Putamen (tissue), 1 donor: ENCODE results near the gene THRB.

ENCODE experiments used
- DNase-seq: peaks from one replicate; pipeline ENCODE4 v3.0.0-alpha.2; 2016; ENCODE audit warnings: low spot score

Gene THRB

DNA sequence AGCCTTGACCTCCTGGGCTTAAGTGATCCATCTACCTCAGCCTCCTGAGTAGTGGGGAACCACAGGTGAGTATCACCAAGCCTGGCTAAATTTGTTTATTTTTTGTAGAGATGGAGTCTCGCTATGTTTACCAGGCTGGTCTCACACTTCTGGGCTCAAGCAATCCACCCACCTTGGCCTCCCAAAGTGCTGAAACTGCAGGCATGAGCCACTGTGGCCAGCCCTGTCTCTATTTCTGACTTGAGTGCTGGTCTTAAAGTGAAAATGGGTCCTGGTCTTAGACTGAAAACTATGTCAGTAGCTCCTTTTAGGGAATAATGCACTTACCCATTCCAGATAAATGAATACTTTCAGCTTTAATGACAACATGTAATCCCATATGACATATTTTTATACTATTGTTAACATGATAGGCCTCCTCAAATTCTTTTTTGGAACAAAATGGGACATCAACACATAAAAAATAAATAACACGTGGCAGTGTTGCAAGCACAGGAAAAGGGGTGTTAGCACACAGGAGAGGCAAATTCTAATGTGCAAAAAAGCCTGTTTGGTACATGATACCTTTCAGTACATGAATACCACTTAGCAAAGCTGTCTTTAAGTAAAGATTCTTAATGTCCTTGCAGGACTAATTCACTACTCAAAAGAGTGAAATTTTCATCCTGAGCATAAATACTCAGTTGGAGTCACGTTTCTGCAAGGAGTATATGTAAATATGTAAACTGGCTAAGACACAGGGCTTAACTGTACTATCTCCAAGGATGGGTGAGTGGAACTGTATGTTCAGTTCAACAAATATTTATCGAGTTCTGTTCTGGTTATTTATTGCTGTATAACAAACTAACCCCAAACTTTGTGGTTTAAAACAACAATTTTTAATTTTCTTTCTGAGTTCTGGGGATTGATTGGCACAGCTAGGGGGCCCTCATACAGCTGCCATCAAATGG, 354.9 kb downstream of the THRB start:
- no peak for DNase-seq

DNA sequence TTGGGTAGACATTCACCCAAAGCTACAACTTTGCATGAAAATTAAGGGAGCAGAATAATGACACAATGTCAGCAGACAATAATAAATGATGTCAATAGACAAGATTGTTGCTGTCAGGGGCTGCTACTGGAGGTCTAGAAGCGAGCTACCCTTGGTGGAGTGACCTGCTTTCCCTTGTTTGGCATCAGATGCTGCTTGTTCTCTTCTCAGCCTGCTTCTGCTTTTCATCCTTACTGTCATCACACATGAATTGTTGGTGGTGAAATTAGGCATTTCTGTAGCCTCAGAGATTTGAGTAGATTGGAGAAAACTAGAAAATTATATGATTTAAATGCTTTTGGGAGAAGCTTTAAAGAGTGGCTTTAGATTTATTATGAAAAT, 355.8 kb downstream of the THRB start:
- no peak for DNase-seq

DNA sequence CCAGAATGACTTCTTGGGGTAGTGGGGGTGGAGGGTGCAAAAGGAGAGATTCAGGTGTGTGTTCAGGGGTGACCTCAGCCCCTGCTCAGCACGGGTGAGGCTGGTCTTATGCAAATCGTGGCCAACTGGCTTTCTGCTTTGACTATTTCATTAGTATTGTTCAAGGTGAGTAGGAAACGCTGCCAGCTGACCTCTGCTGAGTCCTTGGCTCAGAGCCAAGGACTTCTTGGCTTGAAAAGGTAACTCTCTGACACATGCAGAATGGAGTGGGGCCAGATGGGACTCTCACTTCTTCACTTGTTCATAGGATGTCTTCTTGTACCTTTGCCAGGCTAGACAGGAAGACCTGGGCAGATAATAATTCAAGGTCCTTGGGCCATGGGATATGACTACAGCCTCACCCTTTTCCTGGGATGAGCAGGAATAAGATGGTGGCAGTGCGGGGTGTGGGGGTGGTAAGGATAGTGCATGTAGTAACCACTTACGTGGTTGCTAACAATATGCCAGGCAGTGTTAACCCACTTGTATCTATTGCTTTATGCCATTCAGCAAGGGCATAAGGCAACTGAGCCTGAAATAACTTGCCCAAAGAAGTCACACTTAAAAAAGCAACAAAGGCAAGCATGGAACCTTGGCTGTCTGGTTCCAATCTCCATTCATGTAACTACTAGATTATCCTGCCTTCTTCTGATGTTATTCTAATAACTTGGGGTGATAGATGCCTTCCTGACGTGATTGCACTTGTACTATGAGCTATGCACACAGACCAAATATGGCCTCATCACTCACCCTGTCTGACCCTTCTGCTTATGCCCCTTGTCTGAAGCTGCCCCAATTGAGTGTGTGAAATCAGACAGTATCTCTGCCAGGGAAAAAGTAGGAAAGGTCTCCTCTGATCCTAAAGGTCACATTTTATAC, 356.4 kb downstream of the THRB start:
- DNase-seq: no peak

- DNase-seq: no peak
Measured at GRCh38 chr3:24137334-24137733, 357.3 kb downstream of the THRB start.

DNA sequence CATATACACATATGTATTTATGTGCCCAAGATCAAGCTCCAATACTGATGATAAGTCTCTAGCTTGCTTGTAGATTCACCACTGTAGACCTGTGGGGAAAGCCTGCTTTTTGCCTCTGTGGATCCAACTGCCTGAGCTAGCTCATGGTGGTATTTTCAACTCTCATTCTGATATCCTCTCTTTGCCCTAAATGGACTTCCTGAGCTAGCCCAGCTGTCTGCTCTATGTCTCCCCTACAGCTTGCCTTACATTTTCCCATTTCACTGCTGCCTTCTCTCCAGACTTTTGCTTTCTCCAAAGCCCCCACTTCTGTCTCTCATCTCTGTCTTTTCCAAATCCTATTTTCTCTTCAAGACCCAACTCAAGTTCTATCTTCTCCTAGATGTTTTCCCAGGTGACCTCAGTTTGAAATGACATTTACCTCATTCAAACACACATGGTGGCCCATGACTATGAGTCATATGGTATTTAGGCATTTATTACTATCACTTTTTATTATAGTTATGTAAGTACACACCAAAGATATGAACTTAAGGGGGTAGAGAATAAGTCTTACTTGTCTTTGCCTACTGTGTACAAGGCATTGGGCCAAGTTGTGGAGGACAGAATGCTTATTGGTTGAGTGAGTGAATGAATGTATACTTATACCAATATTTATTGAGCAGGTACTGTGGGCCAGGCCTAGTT, 357.9 kb downstream of the THRB start:
- no peak for DNase-seq

DNA sequence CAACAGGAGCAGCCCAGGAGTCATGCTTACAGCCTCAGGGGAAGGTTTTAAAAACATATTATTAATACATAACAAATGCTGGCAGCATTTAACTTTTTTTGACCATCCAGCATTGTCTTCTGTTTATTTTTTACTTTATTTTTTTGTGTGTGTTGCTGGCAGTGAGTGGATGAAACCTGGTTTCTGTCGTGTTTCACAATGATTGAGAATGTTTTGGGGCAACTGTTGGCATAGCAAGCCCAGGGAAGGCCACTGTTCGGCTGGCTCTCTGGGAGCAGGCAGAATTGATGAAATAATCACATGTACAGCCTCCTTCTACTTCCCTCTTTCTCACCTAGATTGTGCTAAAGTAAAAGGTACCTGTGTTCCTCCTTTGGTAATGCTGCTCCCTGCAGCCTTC, 359.4 kb downstream of the THRB start:
- DNase-seq: no peak

GRCh38 chr3:24133942-24134341, 360.7 kb downstream of the THRB start:
- DNase-seq: no peak

DNA sequence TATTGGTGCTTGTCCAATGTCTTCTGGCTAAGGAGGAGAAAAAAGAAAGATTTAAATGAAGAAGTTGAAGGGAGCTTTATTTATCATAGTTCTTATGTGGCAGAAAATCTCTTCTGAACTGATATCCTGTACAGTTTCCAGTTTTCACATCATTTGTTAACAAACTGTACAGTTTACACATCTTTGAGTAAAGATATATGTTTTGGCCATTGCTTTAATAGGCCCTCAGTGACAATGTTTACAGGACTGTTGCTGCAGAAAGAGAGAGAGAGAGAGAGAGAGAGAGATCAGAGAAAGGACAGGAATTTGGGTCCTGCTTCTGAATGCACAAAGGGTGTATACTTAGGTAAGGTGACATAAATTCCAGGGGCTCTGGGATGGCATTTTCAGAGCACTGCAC, 361.2 kb downstream of the THRB start:
- no peak for DNase-seq

- DNase-seq: peak; percentile 81
Measured at GRCh38 chr3:24129549-24129948, 365.1 kb downstream of the THRB start.

- DNase-seq: no peak
Measured at GRCh38 chr3:24128199-24129005, 366.2 kb downstream of the THRB start.

- DNase-seq: no peak
Measured at GRCh38 chr3:24123596-24123995, 371.1 kb downstream of the THRB start.

DNA sequence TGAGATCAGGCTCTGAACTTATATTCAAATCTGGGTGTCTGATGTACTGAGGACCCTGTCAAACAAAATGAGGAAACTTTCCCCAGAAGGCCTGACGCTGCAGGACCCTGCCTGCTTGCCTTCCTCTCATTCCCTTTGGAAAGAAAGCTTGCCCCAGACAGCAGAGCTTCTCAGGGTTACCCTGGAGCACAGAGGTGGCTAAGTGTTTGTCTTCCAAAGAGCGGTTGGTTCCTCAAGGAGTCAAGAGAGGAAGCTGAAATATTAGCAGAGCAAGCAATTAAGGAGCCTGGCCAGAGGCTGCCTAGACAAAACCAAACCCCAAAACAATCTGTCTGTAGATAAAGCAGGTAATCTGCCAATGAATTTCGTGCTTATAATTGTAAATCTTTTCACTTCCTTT, 374.2 kb downstream of the THRB start:
- no peak for DNase-seq

DNA sequence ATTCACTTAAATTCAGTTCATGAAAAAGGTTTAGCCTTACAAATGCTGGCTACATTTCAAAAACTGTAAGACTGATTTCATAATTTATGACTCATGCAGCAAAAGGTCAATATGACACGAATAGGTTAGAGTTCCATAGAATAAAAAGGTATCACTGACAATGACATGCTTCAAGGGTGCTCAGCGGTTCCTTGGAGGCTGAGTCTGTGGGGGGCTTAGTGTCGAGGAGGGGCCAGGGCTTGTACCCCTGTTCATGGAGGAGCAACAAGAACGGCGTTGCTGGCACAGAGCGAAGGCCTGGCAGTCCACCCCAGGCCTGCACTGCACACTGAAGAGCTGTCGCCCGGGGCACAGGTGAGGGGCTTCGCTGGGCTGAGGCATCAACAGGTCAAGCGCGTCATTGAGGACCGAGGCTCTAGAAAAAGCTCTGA, 375.3 kb downstream of the THRB start:
- DNase-seq: no peak

GRCh38 chr3:24117508-24117907, 377.1 kb downstream of the THRB start:
- DNase-seq: no peak

DNA sequence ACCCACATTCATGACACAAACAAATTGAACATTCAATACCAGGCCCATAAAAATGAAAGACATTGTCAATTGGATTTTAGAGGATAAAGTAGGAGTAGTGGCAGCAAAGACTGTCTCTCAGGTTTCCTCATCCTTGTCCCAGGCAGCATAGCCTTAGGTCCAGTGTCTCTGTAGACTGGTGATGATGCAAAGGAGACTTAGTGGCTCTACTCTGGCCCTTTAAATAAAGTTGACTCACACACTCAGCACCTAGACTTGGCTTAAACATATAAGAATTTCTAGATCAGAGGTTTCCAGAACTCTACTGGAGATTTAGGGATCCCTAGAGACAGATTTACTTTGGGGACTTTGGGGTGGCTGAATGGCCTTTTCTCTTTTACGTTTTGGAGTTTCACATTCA, 382.9 kb downstream of the THRB start:
- DNase-seq: no peak

DNA sequence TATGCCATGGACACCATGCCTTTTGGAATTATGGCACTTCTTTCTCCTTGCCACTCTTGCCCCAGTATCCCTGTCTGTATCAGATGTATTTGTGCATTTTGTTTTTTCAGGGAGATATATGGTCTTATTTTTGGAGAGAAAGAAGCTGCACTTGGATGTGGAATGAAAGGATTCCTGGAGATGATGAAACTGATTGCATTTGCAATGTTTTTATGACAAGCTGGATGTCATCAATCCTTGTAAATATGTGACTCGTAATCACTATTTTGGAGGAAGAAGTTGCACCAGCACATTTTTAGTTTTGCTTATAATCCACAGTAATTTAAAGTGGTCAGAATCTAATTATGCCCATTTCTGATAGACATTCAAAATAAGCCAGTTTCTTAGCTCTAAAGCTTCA, 384.6 kb downstream of the THRB start:
- no peak for DNase-seq

DNA sequence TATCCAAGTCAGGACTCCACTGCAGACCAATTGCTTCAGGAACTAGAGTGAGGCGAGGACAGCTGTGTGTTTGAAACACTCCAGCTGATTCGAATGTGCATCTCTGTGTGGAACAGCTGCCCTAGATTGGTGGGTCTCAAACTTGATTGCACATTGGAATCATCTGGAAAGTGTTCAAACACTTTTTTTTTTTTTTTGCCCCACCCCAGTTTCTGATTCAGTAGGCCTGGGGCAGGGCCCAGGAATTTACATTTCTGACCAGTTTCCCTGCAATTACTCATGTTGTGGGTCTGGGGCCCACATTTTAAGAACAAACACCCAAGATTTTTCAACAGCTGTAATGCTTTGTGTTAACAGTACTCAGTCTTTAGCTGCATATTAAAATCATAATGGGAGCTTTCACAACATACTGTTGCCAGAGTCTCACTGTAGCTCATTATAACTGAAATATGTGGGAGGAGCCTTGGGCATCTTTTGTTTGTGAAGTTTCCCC, 392.9 kb downstream of the THRB start:
- no peak for DNase-seq

- DNase-seq: no peak
Measured at GRCh38 chr3:24100696-24101402, 393.8 kb downstream of the THRB start.

DNA sequence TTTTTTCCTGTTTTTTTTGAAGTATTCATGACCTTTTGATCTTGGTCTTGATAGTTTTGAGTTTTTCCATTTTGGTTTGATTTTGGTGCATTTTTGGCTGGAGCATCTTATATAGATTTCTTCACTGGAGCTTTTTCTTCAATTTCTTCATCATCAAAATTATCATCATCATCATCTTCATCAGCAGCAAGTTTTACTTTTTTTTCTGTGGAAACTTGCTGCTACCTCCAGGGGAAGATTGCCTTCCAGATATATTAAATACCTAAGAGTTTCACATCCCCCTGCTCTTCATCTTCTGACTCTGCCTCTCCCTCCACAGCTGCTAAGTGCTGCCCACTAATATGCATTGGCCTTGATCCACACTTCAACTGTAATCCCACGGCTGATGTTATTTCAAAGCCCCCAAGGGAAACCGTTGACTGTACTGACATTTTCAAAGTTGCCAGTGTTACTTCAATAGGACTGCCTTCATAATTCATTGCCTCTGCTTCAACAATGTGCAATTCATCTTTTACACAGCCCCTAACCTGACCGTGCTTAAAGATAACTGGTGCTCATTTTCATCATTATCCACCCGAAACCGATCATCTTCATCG, 397.9 kb downstream of the THRB start:
- no peak for DNase-seq

DNA sequence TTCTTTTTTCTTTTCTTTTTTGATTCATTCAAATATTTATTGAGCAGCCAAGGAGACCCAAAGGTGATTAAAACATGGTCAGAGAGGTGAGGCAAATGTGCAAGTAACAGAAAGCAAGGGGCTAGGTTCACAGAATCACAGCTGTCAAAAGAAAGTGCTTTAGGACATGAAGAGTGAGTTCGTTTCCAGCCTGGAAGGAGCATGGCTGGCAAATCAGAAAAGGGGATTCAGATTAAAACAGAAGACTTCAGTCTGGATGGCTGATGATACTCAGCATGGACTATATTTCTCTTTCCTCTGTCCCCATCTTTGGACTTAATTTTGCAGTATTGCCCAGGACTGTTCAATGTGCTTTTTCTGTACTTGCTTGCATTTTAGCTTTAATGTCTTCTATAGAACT, 398.4 kb downstream of the THRB start:
- DNase-seq: no peak
